Activated CD4-positive, CD25-positive, alpha-beta regulatory T cell treated with anti-CD3 and anti-CD28 coated beads, Interleukin-2, amount 50 U/mL, for 24 hours (primary cell): ENCODE measurements around the gene LDLRAD4.

Source experiments
- ATAC-seq, 2 donors: fragments of 150-1000 bp; cut with Tn5 transposase; one replicate each; pipeline ENCODE4 v1.10.0; 2021; ENCODE audit warnings: mild to moderate bottlenecking in 1 of 2, moderate library complexity in 1 of 2

The LDLRAD4 gene

DNA sequence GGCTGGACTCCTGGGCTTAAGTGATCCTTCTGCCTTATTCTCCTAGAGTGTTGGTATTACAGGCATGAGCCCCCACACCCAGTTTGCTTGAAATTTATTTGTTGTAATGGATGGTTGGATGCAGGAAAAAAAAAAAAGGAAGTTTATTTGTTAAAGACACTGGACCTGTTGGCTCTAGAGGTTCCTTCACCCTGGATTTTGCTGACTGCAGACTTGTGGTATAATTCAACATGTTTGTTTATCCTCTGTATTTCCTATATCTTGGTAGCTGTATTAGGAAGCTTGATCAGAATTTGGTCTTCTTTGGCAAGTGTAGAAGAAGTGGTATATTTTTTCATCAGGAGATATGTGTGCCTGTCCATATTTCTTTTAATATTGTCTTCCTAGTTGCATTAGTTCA is 138.7 kb downstream of the LDLRAD4 start:
- ATAC-seq = no peak

- ATAC-seq = no peak
These were observed 140.7 kb downstream of the LDLRAD4 start for GRCh38 chr18:13359210-13359609.

DNA sequence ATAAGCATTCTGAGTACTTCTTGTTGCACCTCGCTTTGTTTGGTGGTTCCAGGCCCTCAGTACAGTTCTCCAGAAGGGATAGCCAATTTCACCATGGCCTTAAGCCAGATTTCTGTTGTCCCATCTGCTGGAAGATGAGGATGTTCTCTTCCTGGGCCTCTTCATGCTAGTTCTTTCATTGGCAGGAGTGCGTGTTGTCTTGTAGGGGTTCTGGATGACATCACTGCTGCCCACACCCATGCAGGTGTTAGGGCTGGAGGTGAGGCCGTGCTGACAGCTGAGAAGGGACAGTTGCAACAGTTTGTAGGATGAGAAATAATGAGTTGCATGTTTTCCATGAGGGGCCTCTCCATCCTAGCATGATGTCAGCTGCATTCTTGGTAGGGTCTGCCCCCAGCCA is 142.9 kb downstream of the LDLRAD4 start:
- no peak for ATAC-seq

- no peak for ATAC-seq
These were observed 143.5 kb downstream of the LDLRAD4 start for GRCh38 chr18:13362051-13362450.

GRCh38 chr18:13362607-13363006 is 144.0 kb downstream of the LDLRAD4 start:
- ATAC-seq = no peak

DNA sequence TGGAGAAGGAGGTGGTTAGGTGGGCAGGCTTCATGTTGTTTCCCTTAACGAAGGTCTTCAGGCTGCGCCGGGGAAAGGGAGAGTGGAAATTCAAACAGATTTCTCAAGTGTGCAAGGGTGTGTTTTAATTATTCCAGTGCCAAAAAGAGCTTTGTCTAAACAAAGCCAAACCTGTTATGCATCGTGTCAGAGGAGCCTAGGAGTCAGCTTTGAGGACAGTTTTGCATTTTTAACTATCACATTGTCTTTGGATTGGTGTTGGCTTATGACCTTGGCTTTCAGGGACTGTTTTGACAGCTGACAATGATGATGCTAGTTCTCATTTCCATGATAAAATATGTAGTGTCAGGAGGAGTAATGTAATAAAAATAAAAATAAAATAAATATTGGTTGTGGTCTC is 144.8 kb downstream of the LDLRAD4 start:
- no peak for ATAC-seq

- ATAC-seq = no peak
These were observed 146.2 kb downstream of the LDLRAD4 start for GRCh38 chr18:13364721-13365205.

- ATAC-seq = no peak
These were observed 147.6 kb downstream of the LDLRAD4 start for GRCh38 chr18:13366131-13366530.

DNA sequence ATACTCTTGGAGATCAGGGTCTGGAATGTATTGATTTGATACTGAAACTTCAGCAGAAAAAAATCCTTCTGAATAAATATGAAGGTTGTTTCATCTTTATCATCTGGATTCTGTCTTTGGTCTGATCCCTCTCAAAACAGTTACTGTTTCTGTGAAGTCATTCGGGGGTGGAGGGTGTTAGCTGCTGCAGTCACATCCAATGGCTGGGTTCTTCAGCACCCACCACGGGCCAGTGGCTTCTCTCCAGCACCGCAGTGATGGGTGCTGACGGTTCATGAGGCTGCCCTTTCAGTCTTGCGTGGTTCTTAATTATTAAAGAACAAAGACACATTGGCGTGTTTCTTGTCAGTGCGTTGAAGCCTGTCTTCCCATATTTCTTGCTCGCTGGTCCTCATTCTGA is 148.0 kb downstream of the LDLRAD4 start:
- no peak for ATAC-seq

DNA sequence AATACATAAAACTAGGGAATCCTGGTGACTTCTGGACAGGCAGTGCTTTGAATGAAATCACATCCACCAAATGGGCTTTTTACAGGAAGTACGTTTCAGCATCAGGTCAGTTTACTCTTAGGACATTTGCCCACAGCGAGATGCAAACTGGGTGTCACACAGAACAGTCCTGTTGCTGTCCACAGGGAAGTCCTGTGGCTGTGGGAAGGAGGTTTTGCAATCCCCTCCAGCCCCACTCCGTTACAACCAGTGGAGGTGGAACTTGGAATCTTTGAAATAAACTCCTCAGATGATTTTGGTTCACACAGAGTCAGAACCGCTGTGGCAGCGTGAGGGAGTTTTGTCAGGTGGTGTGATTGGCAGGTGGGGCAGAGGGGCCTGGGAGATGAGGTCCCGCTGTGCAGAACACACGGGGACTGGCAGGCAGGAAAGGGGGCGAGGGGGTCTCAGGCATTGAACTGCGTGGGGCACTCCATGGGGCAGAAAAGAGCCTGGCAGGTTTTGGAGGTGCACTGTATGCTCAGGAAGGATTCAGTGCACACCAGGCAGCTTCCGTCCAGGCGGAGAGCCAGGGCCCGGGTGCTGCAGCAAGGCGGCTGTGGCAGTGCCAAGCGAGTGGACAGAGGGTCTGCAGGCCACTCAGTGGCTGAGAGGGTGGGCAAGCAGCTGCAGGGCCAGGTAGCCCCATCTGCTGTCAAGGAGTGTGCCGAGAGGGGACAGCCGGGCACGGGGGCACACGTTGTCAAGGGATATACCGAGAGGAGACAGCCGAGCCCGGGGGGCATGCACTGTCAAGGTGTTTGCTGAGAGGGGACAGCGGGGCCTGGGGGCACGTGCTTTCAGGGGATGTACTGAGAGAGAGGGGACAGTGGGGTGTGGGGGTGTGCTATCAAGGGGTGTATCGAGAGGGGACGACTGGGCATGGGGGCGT is 148.7 kb downstream of the LDLRAD4 start:
- ATAC-seq = no peak

DNA sequence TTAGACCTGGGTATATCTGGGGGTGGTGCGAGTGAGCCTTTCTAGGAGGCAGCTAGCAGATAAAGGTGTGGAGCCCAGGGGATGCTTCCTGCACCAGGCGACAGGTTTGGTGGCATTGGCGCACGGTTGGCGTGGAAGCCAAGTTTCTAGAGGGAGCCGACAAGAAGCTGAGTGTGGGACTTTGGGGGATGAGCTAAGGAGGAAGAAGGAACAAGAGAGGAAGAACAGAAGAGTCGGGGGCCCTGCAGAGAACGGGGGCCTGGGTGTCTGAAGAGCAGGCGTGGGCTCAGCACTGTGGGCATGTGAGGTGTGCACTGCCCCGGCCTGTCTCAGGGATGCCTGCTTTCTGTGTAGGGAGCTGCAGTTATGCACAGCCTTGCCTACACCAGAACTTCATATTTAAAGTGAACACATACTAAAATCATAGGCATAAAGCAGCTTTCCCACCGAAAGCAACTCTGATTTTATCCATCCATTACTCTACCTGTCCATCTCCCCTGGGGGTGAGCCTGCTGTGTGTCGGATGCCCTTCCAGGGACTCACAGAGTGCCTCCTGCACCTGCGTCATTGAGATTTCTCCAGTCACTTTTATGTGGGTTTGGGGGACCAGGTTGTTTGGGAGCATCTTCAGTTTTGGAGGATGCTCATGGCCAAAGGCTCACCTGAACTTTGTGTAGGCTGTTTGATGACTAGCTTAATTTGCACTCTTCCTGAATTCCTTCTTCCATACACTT is 149.7 kb downstream of the LDLRAD4 start:
- no peak for ATAC-seq

DNA sequence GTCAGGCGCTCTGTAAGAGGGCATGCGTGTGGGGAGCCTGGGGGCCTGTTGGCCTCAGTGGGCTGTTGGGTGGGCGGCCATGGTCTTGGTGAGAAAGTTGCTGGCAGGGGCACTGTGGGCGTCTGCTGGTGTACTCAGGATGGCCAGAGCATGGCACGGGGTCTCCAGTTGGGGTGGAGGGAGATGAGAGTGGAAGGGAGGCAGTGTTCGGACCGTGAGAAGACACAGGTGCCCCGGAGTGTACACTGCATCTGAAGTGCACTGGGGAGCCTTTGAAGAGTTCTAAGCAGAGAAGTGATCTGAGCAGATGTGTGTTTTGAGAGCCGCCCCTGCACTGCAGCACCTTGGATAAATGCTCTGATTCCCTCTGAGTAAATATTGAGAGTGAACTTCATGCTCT is 150.8 kb downstream of the LDLRAD4 start:
- ATAC-seq = no peak

GRCh38 chr18:13369756-13370510 is 151.4 kb downstream of the LDLRAD4 start:
- peak in 1 of 2 donors; percentile 10 for ATAC-seq

DNA sequence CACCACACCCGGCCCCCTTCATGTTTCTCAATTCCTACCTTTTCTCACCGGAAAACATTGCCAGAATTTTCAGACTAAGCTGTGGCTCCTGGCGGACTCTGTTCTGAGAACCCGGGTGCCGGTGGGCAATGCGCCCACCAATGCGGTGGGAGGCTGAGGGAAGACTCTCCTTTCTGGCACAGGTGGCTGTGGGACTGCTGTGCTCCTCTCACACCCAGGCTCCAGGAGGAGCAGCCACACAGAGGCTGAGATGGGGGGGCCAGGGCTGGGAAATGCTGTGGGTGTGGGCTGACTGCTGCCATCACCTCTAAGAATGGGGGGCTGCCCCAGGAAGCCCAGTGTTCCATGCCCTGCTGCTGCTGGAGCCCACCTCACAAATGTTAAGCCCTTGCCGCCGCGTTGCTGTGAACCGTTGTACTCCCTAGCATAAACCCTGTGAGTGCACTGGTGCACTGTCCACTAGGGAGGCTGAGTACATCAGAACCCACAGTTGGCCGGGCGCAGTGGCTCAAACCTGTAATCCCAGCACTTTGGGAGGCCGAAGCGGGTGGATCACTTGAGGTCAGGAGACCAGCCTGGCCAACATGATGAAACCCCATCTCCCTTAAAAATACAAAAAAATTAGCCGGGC is 152.6 kb downstream of the LDLRAD4 start:
- ATAC-seq = no peak

DNA sequence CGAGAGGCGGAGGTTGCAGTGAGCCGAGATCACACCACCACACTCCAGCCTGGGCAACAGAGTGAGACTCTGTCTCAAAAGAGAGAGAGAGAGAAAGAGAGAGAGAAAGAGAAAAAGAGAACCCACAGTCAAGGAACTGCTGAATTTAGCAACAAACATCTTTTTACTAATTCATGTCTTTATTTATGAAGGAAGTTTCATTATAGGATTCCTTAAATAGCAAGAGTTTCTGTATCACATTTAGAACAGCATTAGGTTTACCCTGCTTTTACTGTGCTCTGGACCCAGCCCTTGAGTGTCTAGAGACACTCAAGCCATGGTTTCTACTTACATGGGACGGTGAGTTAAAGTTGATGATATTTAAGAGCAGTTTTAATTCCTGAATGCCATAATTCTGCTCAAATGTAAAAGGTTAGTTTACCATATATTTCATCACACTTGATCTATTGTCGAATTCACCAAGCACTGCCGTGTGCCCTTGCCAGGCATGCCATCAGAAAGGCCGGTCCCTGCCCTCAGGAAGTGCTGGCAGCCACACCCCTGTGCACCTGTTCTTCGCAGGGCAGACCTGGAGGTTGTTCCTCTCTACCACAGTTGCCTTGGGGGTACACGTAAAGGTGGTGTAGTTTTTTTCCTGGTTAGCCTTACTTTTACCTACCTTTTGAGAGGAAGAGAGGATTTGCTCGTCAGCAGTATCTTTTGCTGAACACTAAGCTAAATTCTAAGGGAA is 153.3 kb downstream of the LDLRAD4 start:
- ATAC-seq = no peak

DNA sequence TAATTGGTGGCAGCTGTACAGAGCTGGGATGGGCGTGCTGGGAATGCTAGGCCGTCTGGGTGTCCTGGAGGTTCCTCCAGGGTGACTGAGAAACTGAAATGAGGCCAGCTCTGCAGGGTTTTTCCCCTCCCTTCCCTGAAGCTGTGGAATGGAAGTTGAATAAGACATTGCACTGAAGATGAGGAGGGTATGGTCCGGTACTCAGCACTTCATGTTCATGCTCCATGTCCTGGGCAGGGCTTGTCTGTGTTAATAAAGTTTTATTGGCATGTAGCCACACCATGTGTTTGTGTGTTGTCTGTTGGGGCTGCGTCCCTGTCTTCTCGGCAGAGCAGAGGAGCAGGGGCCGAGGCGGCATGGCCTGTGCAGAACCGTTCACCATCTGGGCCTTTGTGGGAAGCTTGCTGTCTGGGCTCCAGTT is 154.0 kb downstream of the LDLRAD4 start:
- ATAC-seq = no peak

DNA sequence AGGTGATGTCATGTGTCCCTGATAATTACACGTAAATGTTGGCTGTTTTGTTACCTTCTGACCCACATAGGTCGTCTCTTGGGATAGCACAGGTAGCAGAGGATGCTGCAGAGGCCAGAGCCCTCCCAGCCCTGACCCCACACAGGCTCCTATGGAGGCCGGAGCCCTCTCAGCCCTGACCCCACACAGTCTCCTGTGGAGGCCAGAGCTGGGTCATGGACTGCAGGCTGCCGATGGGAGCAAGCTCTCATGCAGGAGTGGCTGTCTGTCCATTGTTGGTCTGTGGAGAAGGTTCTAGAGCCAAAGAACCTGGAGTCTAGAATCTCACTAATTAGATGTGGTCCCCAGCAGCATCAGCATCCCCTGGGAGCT is 155.5 kb downstream of the LDLRAD4 start:
- no peak for ATAC-seq

- ATAC-seq = no peak
These were observed 156.1 kb downstream of the LDLRAD4 start for GRCh38 chr18:13374468-13375301.

DNA sequence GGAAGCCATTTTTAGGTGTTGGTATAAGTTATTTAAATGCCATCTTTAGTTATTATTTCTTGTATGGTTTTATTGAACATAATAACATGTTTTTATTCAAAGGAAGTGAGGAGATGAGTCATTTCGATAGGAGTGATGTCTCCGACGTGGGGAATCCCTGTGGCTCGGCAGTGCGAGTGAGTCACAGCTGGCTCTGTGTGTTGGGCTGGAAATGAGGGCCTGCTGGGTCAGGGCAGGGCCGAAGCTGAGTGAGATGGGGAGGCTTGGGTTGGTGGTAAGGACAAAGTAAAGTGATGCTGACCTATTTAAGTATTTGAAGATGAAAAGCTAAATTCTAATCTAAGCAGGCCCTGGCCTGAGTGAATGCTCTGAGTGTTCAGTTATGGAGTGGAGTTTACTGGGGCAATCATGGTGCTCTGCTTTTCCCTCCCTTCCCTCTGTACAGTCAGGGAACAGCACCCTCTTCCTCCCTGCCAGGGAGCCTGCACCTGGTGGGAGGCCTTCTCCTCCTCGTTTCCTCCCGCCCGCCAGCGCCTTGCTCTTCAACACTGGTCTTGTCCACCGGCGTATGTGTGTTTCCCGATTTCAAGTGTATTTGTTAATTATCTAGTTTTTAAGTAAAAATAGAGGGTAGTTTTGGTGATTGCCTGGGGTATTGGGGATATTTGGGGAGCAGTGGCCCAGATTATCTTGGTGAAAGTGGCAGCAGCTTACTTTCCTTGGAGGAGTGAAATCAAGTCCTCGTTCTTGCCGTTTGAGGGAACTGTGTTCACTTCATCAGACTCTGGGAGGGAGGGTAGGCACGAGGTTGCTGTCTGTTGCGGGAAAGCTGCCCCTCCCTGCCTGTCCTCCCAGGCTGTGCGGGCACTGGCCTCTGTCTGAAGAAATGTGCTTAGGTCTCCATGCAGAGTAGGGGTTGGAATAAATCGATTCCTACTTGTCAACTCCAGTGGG is 157.0 kb downstream of the LDLRAD4 start:
- peak; percentile 67 to 69 for ATAC-seq
